ENCODE measurements around the gene SLC44A3.

GRCh38 chr1:94799206-94799605, 21.0 kb upstream of the SLC44A3 start:
- TF ChIP-seq CTCF (IDR thresholded peaks at IDR 0.05; ENCODE audit: control extremely low read depth in 1 of 3, insufficient read depth in 1 of 3, low read depth in 1 of 3, low read length in 3 of 3) (no peak), EZH2 (IDR thresholded peaks at IDR 0.05; ENCODE audit: low read depth, low read length, severe bottlenecking) (no peak)

Measured in H1 (cell line).